ENCODE data around the gene ERC1. TPM values are rescaled to one million over a fixed set of nuclear protein-coding genes. Genes with fewer than 3 reads are reported as not detected.

ERC1 gene
- total RNA-seq, 2 experiments from 2014 or later = 40.1 to 49.6 TPM

DNA sequence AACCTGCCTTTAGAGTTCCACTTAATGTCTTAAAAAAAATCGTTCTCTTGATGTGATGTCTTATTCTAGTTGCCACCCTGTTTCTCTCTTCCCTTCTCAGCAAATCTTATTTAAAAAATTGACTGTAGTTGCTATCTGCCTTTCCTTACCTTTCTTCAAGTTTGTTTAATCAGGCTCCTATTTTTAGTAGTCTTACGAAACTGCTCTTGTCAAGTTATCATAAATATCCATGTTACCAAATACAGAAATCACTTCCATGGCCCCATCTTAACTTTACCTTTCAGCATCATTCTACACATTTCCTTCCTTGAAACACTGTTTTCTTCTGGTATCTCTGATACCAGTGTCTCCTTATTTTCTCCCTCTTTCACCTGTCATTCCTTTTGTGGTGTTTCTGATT, 227.3 kb downstream of the ERC1 start:
- ATAC-seq (ENCODE audit: poor library complexity) (no peak), DNase-seq (no peak)
- no peaks in the 10 kb centered on the region for H3K27me3 Mint-ChIP-seq
- H3K4me3 ChIP-seq (ENCODE audit: low read length) = no peak overlapping the region
- no peak overlapping the region for H3K27ac ChIP-seq (ENCODE audit: low read depth in 1 of 2, low read length in 2 of 2)
- H3K9me3 Mint-ChIP-seq = no peaks in the 10 kb centered on the region
- no peaks in the 10 kb centered on the region for H3K9me3 ChIP-seq (ENCODE audit: control insufficient read depth in 1 of 2, insufficient read depth in 1 of 2, low read length in 2 of 2)
- ChIA-PET POLR2A (no interaction called here), CTCF (no interaction called here)
- H3K4me1 ChIP-seq (ENCODE audit: insufficient read depth, low read length) = no peaks in the 10 kb centered on the region
- no peaks in the 10 kb centered on the region for H3K36me3 ChIP-seq (ENCODE audit: insufficient read depth, low read length)
- no peak overlapping the region for H3K4me3 Mint-ChIP-seq
- H3K4me1 Mint-ChIP-seq (ENCODE audit: low read depth) = no peaks in the 10 kb centered on the region
- H3K36me3 Mint-ChIP-seq (ENCODE audit: low read depth) = no peaks in the 10 kb centered on the region
- H3K27me3 ChIP-seq (ENCODE audit: control insufficient read depth in 1 of 2, insufficient read depth in 2 of 2, low read length in 2 of 2) = no peaks in the 10 kb centered on the region
- TF ChIP-seq, protein P1, sequence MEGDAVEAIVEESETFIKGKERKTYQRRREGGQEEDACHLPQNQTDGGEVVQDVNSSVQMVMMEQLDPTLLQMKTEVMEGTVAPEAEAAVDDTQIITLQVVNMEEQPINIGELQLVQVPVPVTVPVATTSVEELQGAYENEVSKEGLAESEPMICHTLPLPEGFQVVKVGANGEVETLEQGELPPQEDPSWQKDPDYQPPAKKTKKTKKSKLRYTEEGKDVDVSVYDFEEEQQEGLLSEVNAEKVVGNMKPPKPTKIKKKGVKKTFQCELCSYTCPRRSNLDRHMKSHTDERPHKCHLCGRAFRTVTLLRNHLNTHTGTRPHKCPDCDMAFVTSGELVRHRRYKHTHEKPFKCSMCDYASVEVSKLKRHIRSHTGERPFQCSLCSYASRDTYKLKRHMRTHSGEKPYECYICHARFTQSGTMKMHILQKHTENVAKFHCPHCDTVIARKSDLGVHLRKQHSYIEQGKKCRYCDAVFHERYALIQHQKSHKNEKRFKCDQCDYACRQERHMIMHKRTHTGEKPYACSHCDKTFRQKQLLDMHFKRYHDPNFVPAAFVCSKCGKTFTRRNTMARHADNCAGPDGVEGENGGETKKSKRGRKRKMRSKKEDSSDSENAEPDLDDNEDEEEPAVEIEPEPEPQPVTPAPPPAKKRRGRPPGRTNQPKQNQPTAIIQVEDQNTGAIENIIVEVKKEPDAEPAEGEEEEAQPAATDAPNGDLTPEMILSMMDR (IDR thresholded peaks at IDR 0.05) = no peak
- intact Hi-C loops (cut with DNase I, micrococcal nuclease) = no loop called here
- no peak overlapping the region for H3K27ac Mint-ChIP-seq

DNA sequence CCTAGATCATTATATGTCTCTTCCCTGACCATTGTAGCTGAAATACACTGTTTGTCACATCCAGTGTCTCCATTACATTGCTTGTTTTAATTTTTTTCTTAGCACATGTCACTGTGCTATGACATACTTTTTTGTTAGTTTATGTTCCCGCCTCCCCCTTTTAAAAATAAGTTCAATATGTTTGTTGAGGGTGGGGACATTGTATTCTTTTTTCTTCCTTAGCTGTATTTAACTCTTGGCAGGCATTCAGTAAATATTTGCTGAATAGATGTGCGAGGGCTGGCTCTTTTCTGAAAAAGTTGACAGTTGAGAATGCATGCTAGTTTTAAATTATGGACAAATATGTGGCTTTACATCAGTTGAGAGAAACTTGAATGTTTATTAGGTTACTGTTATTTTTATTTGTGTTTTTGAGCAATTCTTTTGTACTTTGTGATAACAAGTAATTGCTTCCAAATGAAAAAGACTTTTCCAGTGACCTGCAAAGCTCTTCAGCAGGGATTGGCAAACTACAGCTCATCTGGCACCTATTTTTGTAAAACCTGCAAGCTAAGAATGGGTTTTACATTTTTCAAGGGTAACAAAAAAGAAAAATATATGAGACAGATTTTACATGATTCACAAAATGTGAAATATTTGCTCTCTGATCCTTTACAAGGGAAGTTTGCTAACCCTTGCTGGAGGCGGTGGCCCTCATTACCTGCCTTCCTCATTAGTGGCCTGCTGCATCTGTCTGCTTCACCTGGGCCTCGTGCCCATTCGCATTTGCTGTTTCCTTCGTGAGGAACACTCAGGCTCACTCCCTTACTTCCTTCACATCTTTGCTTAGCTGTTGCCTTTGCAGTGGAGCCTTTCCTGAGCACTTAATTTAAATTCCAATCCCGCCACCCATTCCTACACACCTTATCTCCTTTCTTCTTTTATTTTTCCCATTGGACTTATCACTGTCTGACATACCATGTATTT, 229.4 kb downstream of the ERC1 start:
- Histone ChIP-seq H3K27me3 (ENCODE audit: control insufficient read depth in 1 of 2, insufficient read depth in 2 of 2, low read length in 2 of 2) (no peaks in the 10 kb centered on the region), H3K27ac (ENCODE audit: low read depth in 1 of 2, low read length in 2 of 2) (no peak overlapping the region), H3K9me3 (ENCODE audit: control insufficient read depth in 1 of 2, insufficient read depth in 1 of 2, low read length in 2 of 2) (no peaks in the 10 kb centered on the region), H3K4me1 (ENCODE audit: insufficient read depth, low read length) (no peaks in the 10 kb centered on the region), H3K4me3 (ENCODE audit: low read length) (no peak overlapping the region), H3K36me3 (ENCODE audit: insufficient read depth, low read length) (no peaks in the 10 kb centered on the region)
- no peaks in the 10 kb centered on the region for H3K4me1 Mint-ChIP-seq (ENCODE audit: low read depth)
- H3K36me3 Mint-ChIP-seq (ENCODE audit: low read depth) = no peaks in the 10 kb centered on the region
- no peak overlapping the region for H3K4me3 Mint-ChIP-seq
- DNase-seq (no peak), ATAC-seq (ENCODE audit: poor library complexity) (no peak)
- intact Hi-C loops (cut with DNase I, micrococcal nuclease) = no loop called here
- no peaks in the 10 kb centered on the region for H3K27me3 Mint-ChIP-seq
- ChIA-PET CTCF (no interaction called here), POLR2A (no interaction called here)
- TF ChIP-seq, protein P1 (IDR thresholded peaks at IDR 0.05) = no peak
- no peak overlapping the region for H3K27ac Mint-ChIP-seq
- H3K9me3 Mint-ChIP-seq = no peaks in the 10 kb centered on the region

DNA sequence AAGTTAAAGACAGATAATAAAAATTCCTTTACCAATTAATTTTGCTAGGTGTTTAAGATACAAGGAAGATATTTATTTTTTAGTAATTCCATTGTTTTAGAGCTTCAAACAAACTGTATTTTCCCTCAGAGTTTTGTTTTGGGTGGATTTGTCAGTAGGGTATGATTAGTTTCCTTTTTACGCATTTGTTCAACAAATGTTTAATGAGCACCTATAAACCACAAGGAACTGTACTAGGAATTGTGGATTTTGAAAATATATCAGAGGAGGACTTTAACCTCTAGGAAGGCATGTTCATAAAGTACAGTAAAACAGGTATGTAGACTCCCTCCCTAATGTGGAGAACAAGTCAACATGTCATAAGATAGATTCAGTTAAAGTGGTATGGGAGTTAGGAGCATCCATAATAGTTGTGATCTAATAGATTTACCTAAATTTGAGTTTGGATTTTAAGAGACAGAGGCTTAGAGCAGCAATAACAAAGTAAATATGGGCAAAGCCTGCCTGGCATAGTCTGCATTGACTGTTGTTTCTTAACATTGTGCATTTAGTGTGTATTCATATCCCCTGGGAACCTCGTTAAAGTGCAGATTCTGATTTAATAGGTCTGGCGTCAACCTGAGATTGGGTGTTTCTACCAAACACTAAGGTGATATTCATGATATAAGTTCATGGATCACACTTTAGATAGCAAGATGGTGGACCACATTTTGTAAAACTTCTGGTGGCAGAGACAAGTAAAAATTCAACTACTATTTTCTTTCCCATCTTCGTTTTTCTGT, 232.0 kb downstream of the ERC1 start:
- Histone ChIP-seq H3K4me3 (ENCODE audit: low read length) (no peak overlapping the region), H3K36me3 (ENCODE audit: insufficient read depth, low read length) (no peaks in the 10 kb centered on the region), H3K4me1 (ENCODE audit: insufficient read depth, low read length) (no peaks in the 10 kb centered on the region), H3K9me3 (ENCODE audit: control insufficient read depth in 1 of 2, insufficient read depth in 1 of 2, low read length in 2 of 2) (no peaks in the 10 kb centered on the region), H3K27ac (ENCODE audit: low read depth in 1 of 2, low read length in 2 of 2) (no peak overlapping the region), H3K27me3 (ENCODE audit: control insufficient read depth in 1 of 2, insufficient read depth in 2 of 2, low read length in 2 of 2) (no peaks in the 10 kb centered on the region)
- no peak for ATAC-seq (ENCODE audit: poor library complexity)
- Mint-ChIP-seq H3K36me3 (ENCODE audit: low read depth) (no peaks in the 10 kb centered on the region), H3K4me1 (ENCODE audit: low read depth) (peaks cover 12% of the 10 kb centered on the region), H3K9me3 (no peaks in the 10 kb centered on the region), H3K4me3 (no peak overlapping the region), H3K27me3 (no peaks in the 10 kb centered on the region), H3K27ac (no peak overlapping the region)
- ChIA-PET POLR2A (no interaction called here), CTCF (no interaction called here)
- no peak for DNase-seq
- intact Hi-C loops (cut with DNase I, micrococcal nuclease) = no loop called here
- TF ChIP-seq, protein P1 (IDR thresholded peaks at IDR 0.05) = no peak
